BJ (cell line): ENCODE results near the gene FNDC3A. TPM values are rescaled to one million over a fixed set of nuclear protein-coding genes. Genes with fewer than 3 reads are reported as not detected.
"Not testable (repeated sequence)": the region's sequence is repeated elsewhere in the genome, so short reads cannot be mapped to it uniquely, and the experiment has no call there.

Experiments
- CTCF ChIA-PET: fragments of 350-600 bp; formaldehyde crosslinking; extraction: SDS; loops from one replicate; lab custom pipeline; 2021; ENCODE audit warnings: antibody characterized with exemption, inconsistent platforms; lab: Yijun Ruan, JAX
- POLR2A ChIA-PET: fragments of 300-600 bp; sonication (Branson Sonifier 250); formaldehyde crosslinking; extraction: SDS; loops from one replicate; lab custom pipeline; 2021; ENCODE audit warnings: antibody characterized with exemption; lab: Charles Lee
- DNase-seq: peaks from one replicate; pipeline ENCODE4 v3.0.0-alpha.2; 2011; ENCODE audit warnings: low read depth
- H3K27me3 ChIP-seq: 2 replicates; pipeline ENCODE4 v1.6.0; 2011; ENCODE audit warnings: low read length; ENCODE audit not compliant: control insufficient read depth, insufficient read depth
- H3K36me3 ChIP-seq: 2 replicates; pipeline ENCODE4 v1.5.1; 2011; ENCODE audit warnings: low read length; ENCODE audit not compliant: control insufficient read depth, insufficient read depth
- H3K4me3 ChIP-seq: 2 replicates; pipeline ENCODE4 v1.5.1; 2011; ENCODE audit warnings: low read depth, mild to moderate bottlenecking, control low read depth, low read length
- CTCF ChIP-seq: IDR thresholded peaks from 2 replicates; pipeline ENCODE4 v1.5.1; 2011; ENCODE audit warnings: low read depth, mild to moderate bottlenecking, control low read depth, inconsistent platforms, low read length, moderate library complexity; ENCODE audit not compliant: insufficient read depth
- polyA plus RNA-seq: library from polyadenylated mRNA; depleted of rRNA; stranded (reverse); fragments of >200 nt; gene quantifications from 2 replicates; pipeline ENCODE4 v1.2.3, GENCODE V29; 2011

The FNDC3A gene
- polyA plus RNA-seq, 1 experiment, result 30.7 TPM

- no peak overlapping the region for H3K4me3 ChIP-seq
- ChIA-PET CTCF (no interaction called here), POLR2A (no interaction called here)
- H3K27me3 ChIP-seq, result no peaks in the 10 kb centered on the region
- no peak for TF ChIP-seq CTCF
- H3K36me3 ChIP-seq, result peaks cover 5% of the 10 kb centered on the region
- DNase-seq, result no peak
Measured at GRCh38 chr13:49132479-49133002, 156.8 kb downstream of the FNDC3A start.

GRCh38 chr13:49134305-49134704 is 158.6 kb downstream of the FNDC3A start:
- no peak for TF ChIP-seq CTCF
- Histone ChIP-seq H3K4me3 (no peak overlapping the region), H3K36me3 (peaks cover 5% of the 10 kb centered on the region), H3K27me3 (no peaks in the 10 kb centered on the region)
- ChIA-PET POLR2A (no interaction called here), CTCF (no interaction called here)
- DNase-seq, result no peak

GRCh38 chr13:49137138-49137643 is 161.5 kb downstream of the FNDC3A start:
- H3K4me3 ChIP-seq, CTCF ChIA-PET, DNase-seq, POLR2A ChIA-PET, H3K36me3 ChIP-seq, H3K27me3 ChIP-seq: not testable (repeated sequence)

- TF ChIP-seq CTCF, result no peak
- Histone ChIP-seq H3K27me3 (no peaks in the 10 kb centered on the region), H3K36me3 (0 out of 2 replicates have a peak, but pooled peaks cover 1% of the 10 kb centered on the region), H3K4me3 (no peak overlapping the region)
- no peak for DNase-seq
- CTCF ChIA-PET, result no interaction called here
- POLR2A ChIA-PET, result no interaction called here
Measured at GRCh38 chr13:49140910-49141611, 165.3 kb downstream of the FNDC3A start.

GRCh38 chr13:49146950-49147355 is 171.2 kb downstream of the FNDC3A start:
- H3K27me3 ChIP-seq, result no peaks in the 10 kb centered on the region
- CTCF ChIA-PET, result no interaction called here
- no peak for DNase-seq
- POLR2A ChIA-PET, result interaction anchor here (0.5 kb wide), 1 partner anchor 378 kb away, joined by 3 read pairs; no protein-coding TSS in a partner anchor
- no peak overlapping the region for H3K4me3 ChIP-seq
- H3K36me3 ChIP-seq, result no peaks in the 10 kb centered on the region
- TF ChIP-seq CTCF, result no peak
